Dedifferentiated amniotic fluid mesenchymal stem cell (primary cell): ENCODE results near the gene DPYSL5.

Source experiments
- DNase-seq: peaks from one replicate; pipeline ENCODE4 v3.0.0-alpha.2; 2016; ENCODE audit errors: extremely low spot score

DPYSL5 gene

DNA sequence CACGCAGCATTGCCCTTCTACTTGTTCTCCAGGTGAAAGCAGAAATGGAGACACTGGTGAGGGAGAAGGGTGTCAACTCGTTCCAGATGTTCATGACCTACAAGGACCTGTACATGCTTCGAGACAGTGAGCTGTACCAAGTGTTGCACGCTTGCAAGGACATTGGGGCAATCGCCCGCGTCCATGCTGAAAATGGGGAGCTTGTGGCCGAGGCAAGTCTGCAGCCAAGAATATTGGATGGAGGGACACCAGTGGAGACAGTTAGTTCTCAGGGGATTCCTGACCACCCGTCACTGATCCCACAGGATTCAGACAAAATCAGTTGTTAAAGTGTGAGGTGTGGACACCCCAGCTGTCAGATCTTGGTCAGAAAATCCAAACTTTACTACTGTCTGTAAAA, 79.3 kb downstream of the DPYSL5 start:
- no peak for DNase-seq

DNA sequence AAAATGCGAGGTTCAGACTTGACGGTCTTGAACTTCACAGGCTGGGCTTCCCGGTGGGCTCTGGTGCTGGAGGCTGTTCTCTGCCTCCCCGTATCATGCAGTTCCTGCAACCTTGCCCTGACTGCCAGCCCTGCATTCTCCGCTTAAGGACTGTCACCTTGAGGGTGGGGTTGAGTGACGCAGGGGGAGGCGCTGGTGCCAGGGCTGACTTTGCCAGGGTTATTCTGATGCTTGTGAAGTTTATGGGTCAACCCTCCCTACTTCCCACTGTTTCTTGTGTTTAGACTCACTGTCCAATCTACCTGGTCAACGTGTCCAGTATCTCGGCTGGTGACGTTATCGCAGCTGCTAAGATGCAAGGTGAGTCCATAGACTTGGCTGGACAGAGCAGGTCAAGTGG, 85.0 kb downstream of the DPYSL5 start:
- DNase-seq = no peak

DNA sequence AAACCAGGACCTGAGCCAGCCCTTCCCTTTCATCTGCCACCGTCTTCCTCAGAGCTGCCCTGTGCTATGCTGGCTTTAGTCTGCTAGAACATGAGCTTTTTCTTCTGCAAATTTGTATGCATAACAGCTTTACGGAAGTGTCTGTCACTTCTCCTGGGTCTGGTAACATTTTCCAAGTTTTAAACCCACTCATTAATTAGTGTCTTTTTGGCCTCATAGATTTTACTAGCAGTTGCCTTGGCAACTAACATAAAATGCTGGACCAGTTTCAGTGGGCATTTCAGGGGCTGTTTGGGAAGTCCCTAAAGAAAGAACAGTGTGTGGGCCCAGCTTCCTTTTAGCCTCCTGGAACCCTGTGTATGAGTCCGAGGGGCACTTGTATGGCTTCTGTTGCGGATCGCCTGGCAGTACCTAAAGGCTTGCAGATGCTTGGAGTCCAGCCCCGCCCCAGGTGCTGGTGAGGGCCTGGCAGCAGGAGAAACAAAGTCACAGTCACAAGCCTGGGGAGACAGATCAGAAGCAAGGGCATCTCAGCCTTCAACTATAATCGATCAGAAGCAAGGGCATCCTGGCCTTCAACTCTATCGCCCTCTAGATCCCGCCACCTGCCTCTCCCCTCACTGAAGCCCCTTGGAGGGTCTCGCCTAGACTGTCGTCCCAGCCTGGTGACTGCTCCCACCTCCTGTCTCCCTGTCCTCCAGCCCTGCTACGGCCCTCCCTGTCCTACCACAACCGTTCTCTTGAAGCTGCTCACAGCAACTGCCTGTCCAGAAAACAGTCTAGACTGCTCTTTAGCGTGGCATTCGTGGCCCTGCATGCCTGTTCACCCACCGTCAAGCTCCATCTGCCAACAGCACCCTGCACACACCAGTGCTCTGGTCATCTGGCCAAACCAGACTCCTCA, 85.8 kb downstream of the DPYSL5 start:
- DNase-seq = no peak

DNA sequence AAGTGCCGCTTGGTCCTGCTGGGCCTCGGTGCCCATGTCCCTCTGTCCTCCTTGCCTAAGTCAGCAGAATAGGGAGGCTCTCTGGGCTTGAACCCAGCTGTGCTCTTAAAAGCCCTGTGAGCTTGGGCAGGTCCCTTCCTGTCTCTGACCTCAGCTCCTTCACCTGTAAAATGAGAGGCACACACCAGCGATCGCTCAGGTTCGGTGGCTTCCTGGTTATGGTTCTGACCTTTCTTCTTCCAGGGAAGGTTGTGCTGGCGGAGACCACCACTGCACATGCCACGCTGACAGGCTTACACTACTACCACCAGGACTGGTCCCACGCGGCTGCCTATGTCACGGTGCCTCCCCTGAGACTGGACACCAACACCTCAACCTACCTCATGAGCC, 86.4 kb downstream of the DPYSL5 start:
- DNase-seq = no peak

DNA sequence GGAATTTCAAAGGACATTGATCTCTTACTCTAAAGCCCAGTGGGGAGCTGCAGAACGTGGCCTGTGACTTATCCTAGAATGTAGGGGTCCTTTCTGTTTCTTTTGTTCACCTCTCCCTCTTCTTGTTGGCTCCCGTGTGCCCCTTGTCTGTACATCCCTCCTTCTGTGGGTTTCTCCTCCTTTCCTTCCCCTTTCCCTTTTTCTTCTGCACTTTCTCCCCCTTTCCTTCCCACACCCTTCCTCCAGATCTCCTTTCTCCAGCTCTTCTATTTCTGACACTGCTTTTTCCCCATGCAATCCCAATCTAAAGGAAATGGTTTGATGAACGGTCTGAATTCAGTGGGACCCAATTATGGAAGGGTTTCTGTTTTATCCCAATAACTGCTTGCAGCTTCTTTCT, 87.1 kb downstream of the DPYSL5 start:
- DNase-seq = no peak

DNA sequence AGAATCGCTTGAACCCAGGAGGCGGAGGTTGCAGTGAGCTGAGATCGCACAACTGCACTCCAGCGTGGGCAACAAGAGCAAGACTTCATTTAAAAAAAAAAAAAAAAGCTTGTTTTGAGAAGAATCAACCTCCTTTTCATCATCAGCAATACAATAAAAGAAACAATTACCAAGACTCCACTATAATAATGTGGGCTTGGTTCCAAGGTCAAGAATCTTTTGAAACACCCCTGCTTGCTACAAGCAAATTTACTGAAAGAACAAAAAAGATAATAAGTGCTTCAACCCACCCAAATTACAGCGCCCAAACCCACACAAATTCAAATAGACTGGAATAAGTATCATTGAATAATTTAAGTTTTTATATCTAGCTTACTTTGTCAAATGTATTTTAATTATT, 88.9 kb downstream of the DPYSL5 start:
- DNase-seq = no peak

DNA sequence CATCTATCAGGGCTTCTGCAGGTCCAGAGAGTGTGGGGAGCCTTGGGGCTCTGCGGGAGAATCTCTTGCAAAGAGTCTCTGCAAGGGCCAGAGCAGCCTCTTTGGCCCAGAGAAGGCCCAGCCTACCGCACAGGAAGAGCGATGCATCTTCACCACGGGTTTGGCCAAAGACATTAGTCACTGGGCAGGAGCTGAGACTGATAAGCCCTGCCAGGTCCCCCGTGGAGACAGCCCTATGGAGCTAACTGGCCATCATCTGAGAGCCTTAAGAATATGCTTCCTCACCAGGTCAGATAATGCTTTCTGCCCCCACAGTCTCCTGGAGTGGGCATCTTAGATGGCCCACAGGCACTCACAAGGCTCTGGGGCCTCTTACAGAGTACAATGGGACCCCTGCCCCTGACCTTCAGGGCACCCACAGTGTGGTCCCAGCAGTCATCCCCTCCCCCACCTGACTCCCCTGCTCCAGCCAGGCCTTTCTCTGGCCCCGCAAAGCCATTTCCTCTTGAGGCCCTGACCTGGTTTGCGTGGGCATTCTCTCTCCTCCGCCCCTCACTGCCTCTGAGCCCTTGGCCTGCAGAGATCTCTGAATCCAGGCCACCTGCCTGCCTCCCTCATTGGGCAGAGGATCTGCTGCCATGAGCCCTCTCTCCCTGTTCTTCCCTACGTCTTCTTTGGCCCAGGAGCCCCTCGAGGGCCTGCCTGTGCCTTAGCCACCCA, 90.6 kb downstream of the DPYSL5 start:
- no peak for DNase-seq

DNA sequence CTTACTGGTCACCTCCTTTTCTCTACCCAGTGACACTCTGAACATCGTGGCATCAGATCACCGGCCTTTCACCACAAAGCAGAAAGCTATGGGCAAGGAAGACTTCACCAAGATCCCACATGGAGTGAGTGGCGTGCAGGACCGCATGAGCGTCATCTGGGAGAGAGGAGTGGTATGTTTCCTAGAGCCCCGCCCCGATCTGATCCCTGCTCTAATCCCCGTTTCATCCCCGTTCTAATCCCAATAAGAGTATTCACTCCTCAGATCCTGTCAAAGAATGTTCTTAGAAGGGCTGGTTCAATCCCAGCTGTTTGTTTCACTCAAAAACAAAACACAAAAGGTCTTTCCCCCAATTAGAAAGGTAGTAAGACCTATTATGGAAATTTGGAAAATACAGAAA, 92.1 kb downstream of the DPYSL5 start:
- DNase-seq = no peak

DNA sequence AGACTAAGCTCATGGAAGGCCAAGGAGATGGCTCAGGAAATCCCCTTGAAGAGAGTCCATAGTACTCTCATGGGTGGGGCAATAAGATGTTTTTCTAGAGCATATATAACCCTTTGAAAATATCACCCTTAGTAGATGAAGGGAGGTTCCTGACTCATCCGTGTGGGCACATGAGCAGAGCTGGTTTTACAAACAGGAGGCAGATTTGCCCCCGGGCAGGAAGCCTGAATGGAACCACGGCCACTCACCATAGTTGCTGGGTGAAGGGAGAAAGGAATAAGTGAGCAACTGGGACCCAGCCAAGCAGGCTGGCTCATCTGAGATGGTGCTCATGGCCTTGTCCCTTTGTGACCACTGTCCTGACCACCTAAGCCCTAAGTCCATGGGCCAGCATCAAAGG, 93.6 kb downstream of the DPYSL5 start:
- DNase-seq = no peak

DNA sequence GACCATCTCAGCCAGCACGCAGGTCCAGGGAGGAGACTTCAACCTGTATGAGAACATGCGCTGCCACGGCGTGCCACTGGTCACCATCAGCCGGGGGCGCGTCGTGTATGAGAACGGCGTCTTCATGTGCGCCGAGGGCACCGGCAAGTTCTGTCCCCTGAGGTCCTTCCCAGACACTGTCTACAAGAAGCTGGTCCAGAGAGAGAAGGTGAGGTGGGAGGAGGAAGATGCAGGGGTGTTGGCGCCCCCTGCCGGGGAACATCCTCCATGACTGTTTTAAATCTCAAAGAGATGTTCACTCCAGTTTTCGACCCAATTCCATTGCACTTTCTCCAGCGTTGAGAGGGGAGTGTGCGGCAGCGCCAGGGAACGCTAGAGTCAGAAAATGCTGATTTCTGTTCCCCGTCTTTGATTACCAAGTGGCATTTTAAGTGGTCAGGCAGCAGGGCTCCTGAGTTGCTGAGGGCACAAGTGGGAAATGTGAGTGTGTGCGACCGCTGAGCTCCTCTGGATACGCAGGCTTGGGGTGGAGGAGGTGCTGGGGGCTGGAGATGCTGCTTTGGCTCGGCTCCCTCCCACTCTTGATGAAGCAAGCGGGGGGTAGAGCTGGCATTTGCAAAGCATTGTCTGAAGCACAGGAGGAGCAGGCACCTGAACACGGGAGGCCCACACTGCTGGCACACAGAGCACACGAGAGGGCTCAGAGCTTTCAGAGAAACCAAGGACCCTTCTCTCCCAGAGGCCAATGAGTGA, 94.8 kb downstream of the DPYSL5 start:
- peak; percentile 38 for DNase-seq

DNA sequence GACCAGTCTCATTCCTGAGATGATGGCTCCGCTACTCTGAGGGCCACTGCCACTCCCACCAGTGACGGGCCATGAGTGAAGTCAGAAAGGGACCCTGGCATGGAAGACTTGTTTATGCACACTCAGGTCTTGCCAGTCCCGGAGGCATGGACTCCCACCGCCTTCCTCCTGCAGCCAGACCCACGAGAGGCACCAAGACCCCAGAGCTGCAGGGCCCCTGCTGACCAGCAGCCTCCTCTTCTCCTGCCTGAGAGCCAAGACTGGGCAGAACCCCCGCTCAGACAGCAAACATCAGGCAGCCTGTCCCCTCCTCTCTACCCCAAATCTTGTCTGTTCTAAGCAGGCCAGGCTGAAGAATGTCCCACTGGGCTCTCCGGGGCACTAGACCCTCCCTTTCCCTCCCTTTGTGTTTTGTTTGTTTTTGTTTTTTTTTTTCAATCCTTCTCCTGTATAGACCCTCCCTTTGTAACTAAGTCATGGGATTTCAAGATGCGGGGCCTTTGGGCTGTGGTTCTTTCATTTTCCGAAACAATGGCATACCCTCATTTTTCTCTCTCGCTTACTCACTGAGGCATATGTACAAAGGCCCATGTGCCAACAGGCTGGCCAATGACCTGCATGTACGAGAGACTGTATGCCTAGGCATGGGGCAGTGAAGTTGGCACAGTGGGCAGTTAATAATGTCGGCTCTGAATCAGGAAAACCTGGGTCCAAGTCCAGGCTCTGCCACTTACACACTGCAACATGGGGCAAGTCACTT, 98.2 kb downstream of the DPYSL5 start:
- no peak for DNase-seq

DNA sequence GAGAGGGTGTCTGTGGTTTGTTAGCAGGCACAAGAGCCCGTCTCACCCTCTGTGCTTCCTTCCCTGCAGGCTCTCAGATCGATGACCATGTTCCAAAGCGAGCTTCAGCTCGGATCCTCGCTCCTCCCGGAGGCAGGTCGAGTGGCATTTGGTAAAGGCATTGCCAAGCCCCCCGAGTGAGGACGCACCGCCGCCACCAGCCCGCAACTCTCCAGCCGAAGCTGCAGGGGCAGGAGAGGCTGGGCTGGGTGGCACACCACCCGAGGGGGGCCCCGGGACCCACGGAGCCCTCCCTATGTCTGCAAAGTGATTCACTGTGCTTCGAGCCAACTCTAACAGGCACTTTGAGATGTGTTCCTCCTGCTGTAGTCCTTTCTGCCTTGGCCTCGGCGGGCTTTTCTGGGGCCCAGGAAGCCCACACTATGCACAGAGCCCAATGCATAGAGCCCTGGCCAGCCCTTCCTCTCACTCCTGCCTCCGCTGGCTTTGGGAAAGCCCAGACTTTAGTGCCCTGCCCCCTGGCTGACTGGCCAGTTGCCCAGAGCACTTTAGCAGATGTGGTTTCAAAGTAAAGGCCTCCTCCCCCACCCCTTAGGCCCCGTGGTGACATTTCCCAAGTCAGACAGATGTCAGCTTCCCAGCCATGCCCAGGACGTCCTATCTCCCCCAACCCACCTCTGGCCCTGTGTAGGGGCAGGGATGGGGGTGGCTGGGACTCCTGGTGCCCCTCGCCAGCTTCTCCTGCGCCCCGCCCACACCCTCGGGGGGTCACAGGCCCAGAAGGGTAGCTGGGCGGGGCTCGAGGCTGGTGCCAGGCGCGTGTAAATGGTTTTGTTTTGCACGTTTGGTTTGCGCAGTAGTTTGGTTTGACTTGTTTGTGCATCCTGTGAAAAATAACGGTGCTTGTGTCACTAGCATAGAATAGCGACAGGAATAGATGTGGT, 99.2 kb downstream of the DPYSL5 start:
- peak; percentile 18 for DNase-seq

DNA sequence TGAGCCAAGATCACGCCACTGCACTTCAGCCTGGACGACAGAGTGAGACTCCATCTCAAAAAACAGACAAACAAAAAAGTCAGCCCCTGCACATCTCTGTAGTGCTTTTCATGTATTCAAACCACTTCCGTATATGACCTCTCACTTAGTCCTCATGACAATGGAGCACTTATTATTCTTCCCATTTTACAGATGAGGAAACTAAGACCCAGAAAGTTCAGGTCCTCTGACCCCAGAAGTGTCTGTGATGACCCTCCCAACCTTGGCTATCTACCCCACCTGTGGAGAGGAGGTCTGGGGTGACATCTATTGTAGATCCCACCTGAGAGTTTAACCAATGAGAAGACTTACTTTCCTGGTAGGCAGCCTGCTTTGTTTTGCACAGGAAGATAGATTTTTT, 100.9 kb downstream of the DPYSL5 start:
- DNase-seq = no peak

DNA sequence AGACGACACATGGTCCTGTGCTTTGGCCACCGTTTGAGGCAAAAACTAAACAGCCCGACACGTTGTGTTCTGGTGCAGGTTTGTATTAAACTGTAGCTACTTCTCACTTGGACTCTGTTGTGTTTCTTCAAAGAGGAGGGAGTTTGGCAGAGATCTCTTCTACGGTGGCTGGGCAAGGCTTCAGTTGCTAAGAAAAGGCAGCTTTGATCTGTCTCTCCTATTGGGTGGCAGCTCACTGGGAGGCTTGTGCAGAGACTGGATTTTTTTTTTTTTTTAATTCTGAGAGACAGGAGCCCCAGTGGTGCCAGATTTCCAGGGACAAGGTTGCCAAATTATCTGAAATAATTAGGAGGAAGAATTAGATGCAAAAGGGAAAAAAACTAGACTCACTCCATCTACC, 102.3 kb downstream of the DPYSL5 start:
- no peak for DNase-seq

DNA sequence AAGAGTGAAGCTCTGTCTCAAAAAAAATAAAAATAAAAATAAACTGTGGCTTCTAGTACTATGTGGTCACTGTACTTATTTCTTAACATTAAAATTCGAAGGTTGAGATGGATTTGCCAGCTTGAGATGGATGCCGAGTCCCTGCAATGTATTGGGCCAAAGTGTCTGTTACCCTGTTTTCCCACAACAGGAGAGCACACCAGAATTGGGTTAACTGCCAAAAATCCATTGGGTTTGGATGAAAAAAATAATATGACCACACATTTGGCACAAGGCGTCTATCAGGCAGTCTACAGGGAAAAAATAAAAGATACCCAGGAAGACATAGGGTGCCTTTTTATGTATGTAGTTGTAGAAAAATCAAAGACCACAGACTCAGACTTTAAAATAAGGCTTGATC, 103.3 kb downstream of the DPYSL5 start:
- DNase-seq = no peak

DNA sequence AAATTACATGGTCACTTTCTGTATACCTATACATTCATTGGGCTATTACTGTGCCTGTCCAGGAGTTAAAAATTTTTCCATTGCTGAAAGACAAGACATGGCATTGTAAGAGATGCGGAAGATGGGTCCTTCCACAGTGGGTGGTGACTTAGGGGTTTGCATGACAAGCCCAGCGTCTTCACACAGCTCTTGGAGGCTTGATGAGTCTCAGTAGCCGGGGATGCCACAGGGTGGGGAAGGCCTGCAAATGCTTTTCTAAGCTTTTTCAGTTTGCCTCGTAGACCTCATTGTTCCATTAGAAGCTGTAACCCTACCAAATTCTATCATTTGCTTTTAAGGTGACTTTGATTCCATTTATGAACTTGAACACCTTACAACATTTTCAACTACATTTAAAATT, 104.4 kb downstream of the DPYSL5 start:
- DNase-seq = no peak

DNA sequence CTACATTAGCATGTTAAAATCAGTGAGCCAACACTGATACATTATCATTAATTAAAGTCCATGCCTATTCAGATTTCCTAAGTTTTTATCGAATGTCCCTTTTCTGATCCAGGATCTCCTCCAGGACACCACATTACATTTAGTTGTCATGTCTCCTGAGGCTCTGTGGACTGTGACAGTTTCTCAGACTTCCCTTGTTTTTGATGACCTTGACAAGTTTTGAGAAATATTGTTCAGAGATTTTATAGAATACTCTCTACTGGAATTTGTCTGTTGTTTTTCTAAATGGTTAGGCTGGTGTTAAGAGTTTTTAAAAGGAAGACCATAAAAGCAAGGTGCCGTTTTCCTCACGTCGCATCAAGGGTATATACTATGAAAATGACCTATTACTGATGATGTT, 106.2 kb downstream of the DPYSL5 start:
- no peak for DNase-seq

DNA sequence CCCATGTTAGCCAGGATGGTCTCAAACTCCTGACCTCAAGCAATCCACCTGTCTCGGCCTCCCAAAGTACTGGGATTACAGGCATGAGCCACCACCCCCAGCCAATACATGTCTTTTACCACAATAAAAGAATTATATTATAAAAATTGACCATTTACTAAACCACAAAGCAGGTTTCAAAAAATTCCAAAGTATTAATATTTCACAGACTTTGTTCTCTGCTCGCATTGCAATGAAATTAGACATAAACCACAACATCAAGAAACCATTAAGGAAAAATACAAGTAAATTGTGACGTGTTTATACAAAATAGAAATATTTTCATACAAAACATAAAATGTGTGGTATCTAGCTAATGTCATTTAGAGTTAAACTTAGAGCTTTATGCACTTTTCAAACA, 109.1 kb downstream of the DPYSL5 start:
- DNase-seq = no peak

DNA sequence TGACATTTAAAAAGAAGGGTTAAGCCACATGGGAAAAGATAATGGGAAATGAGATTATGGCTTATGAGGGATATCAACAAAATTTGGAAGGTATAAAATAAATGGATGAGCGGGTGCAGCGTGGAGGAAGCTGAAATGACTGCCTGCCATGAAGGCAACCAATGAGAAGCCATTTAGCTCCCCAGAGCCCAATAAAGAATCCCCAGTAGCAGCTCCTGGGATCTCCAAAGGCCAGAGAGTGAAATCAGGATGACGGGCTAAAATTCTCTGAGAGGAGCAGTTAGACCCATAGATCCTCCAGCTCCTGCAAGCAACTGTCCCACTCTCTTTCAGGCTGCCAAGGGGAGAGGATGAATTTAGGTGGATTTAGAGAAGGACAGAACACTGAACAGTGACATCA, 109.6 kb downstream of the DPYSL5 start:
- no peak for DNase-seq

DNA sequence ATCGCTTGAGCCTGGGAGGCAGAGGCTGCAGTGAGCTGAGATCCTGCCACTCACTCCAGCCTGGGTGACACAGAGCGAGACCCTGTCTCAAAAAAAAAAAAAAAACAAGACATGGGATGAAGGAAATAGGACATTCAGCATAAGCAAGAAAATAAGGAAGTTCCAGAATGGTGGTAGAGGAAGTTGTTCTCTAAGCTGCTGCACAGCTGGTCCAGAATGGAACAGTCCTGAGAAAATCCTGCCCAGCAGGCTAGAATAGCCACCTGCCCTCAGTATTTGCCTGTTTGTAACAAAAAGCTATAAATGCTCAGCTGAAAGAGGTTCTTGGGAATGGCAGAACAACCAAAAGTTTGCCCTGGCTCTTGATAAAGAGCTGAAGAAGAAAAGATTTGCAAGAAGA, 111.4 kb downstream of the DPYSL5 start:
- no peak for DNase-seq
